ENCODE data around the gene OR51A2. TPM values are rescaled to one million over a fixed set of nuclear protein-coding genes. Genes with fewer than 3 reads are reported as not detected.

Gene OR51A2
- total and polyA plus RNA-seq, 2 of the 8 experiments (the other 6 are each of a cell fraction or from before 2014, with no cell fraction given) = not detected

- no peak for TF ChIP-seq SAP30 (IDR thresholded peaks at IDR 0.05; ENCODE audit: insufficient read depth, insufficient replicate concordance, low read length)
- no peak for TF ChIP-seq KDM1A (IDR thresholded peaks at IDR 0.05; ENCODE audit: borderline replicate concordance, low read length)
- no peak for TF ChIP-seq RNF2 (IDR thresholded peaks at IDR 0.05; ENCODE audit: borderline replicate concordance, low read depth, low read length, missing control alignments, poor library complexity, severe bottlenecking)
- TF ChIP-seq HDAC6 (IDR thresholded peaks at IDR 0.05; ENCODE audit: low read depth, low read length) = no peak
These were observed 31.3 kb downstream of the OR51A2 start, which contains the start of gene OR51G1 (continued) for GRCh38 chr11:4924239-4924638.
